ENCODE results near the gene CREB3L1.

CREB3L1 gene

GRCh38 chr11:46275964-46276641 is 1.4 kb upstream of the CREB3L1 start:
- no peak for DNase-seq

- no peak for DNase-seq
These were observed 195 bp upstream of the CREB3L1 start for GRCh38 chr11:46277313-46277621.

DNA sequence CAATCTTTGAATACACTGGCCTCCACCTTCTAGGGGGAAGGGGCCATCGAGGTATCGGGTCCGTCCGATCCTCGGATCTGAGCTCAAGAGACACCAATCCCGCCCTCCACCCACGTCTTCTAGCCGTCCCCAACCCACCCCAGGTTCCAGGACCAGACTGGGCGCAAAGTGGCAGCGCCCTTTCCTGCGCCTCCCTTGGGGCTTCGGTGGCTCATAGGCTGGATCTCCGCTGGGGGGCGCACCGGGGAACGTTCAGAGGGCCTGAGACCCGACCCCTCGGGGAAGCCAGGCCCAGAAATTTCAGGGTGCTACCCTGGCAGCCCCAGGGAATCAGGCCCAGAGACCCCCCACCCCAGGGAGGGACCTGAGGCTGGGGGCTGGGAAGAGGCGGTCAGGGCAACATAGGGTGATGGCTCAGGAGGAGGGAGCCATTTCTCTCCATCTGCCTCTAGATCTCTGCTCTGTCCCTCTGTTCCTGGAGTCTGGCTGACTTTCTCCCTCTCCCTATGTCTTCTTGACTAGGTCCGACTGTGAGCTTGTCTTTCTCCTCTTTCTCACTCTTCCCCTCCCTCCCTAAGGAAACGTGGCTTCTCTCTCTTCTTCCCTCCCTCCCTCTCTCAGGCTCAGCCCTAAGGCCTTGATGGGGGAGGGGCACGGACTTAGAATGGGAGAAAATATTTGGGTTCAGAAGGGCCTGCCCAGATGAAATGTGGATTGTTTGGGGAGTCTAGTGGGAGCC is 1.1 kb downstream of the CREB3L1 start:
- no peak for DNase-seq

DNA sequence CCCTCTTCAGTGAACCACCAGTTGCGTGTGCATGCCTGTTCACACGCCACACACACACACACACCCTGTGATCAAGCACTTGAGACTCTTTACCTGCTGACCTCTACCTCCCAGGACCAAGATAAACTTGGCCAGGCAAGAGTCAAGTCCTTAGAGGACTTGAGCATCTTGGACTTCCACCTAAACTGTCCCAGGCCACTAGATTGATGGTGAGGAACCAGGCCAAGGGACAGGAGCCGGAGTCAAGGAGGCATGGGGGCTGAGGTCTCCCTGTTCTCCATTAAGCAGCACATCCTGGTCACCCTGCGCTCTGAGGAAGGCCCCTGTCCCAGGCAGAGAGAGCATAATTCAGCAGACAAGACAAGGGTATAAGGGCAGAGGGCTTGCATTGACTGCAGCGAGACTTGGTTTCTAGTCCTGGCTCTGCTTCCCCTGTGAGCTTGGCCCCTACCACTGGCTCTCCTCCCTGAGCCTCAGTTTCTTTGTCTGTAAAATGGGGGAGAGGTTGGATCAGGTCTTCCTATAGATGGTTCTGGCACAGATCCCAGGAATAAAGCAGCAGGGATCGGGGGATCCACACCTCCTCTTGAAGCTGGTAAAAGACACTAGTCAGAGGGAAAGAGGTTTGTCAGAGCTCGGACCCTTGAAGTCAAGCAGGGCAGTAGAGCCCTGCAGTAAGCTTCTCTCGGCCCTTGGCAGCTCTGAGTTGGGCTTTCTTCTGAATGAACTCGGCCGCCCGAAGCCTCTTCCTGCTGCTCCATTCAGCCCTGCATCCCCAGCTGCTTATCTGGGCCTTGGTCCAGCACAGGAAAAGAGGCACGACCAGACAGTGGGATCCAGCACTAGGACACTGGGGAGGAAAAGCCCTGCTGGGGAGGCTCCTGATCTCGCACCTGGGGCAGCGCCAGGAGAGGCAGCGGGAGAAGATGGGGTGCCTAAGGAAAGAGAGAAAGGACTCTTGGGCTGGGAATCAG is 2.0 kb downstream of the CREB3L1 start:
- no peak for DNase-seq

DNA sequence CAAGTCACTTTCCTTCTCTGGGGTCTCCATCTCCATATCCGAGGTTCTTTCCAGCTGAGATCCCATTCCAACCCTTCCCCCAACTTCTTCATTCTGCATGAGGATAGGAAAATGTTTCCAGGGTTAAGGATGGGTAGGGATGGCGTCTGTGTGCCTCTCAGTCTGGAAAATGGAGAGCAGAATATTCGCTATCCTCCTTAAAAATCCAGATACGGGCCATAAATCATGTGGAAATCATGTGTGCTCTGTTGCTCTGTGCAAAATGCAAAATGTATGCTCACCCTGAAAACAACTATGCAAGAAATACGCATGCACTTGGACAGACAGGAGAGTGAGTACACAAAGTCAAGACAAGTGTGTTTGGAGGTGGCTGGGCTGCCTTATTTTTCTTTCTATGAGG is 3.2 kb downstream of the CREB3L1 start:
- no peak for DNase-seq

- DNase-seq = no peak
These were observed 3.9 kb downstream of the CREB3L1 start for GRCh38 chr11:46281371-46281831.

DNA sequence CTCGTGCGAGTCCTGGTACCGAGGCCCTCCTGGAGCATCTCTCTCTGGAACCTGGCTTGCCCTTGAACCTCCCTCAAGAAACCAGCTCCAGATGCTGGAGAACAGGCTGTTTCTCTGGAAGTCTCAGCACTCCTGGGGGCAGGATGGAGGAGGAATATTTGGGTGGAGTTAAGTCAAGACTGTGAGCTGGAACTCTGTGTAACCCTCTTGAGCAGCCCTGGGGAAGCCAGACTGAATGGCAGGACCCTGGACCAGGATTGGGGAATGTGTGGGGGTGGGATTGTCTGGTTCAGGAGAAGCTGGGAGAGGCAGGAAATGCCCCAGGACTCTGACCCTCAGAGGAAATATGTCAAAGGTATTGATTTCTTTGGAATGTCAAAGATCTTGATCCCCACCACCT is 7.7 kb downstream of the CREB3L1 start:
- no peak for DNase-seq

- no peak for DNase-seq
These were observed 8.2 kb downstream of the CREB3L1 start for GRCh38 chr11:46285594-46286033.

GRCh38 chr11:46286789-46287188 is 9.3 kb downstream of the CREB3L1 start:
- no peak for DNase-seq

DNA sequence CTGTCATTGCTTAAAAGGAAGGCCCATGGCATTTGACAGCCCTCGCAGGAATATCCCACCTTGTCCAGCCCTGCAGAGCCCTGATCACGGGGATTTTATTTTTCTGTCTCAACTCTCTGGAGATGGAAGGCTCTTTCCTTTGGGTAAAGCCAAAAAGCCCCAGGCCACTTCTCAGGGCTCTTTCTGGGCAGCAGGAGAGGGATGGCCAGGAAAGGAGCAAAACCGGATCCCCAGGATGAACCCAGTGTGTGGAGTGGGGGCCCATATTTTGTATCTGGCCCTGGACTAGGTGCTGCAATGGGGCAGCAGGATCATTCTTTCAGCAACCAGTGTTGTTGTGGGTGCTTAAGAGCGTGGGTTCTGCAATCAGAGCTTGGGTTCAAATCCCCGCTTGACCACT is 11.0 kb downstream of the CREB3L1 start:
- DNase-seq = no peak

- DNase-seq = no peak
These were observed 12.5 kb downstream of the CREB3L1 start for GRCh38 chr11:46290011-46290410.

DNA sequence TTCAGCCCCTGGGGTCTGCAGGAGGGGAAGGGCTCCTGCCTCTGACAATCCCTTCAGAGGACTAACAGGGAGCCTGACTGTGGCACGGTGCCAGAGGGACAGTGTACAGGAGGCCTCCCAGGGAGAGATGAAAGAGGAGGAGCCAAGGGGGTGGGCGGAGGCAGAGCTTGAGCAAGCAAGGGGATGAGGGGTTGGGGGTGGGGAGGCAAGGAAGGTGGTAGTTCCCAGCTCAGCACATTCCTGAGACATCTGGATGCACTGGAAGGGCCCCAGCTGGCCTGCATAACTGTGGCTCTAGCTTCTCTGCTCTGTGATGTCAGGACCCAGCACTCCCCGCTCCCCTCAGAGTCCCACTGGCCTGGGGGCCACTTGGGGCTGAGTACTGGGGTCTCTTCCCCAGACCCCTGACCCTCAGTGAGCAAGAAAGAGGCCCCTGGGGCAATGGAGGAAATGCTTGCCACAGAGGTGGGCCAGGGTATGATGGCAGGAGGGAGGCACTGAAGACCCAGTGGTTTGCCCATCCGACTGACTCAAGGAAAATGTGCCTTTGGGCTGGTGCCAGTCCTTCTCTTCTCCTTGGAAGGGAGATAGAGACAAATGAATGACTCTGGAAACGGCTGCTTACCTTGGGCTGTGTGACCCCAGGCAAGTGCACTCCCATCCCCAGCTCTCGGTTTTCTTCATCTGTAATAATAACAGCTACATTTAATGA is 13.3 kb downstream of the CREB3L1 start:
- no peak for DNase-seq

- DNase-seq = no peak
These were observed 14.1 kb downstream of the CREB3L1 start for GRCh38 chr11:46291441-46292150.

GRCh38 chr11:46293066-46293465 is 15.6 kb downstream of the CREB3L1 start:
- DNase-seq = no peak

DNA sequence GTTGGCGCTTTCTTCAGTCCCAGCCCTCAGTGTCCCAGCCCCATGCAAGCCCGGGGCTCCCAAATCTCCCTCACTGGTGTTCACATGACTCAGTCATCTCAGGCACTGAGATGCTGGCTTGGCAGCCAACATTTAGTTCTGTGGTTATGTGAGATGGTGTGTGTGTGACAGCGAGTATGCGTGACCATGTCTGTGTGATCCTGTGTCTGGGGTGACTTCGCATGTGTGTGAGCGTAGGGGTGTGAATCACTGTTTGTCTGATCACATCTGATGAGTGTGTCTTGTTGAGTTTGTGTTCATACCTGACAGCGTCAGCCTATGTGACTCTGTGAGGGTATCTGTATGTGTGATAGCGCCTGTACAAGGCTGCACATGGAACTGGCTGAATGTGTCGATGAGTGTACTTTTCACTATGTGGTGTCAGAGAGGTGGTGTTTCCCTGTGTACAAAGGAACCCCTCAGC is 16.2 kb downstream of the CREB3L1 start:
- no peak for DNase-seq

- no peak for DNase-seq
These were observed 17.2 kb downstream of the CREB3L1 start for GRCh38 chr11:46294365-46295309.

DNA sequence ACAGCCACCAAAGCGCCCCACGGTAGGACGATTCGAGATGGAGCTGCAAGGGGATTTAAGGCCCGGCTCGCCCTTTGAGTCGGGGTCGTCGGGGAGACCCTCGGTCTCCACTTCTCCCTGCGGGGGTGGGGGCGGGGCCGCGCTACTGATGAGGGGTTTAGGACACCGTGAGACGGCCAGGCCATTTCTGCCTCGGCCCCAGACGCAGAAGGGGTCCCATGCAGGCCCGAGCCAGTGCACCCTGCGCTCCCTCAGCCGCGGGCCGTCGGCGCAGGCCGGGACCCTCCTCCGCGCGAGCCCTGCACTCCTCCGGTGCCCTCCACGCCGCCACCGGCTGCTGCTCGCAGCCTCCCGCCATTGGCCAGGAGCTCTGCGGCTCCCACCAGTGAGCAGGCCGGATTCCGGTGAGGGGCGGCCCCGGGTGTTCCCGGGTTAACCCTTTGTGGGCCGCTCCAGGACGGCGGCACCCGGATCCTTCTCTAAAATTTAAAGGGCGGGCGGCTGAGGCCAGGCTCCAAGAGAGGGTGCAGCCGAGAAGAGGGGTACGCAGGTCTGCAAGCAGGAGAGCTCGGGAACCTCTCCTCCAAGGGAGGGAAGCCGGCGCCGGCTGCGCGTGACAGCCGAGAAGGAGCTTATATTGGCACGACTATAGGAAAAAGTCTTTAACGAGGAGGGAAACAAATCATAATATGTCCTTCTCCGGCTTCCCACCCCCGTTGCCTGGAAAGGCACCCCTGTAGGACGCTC is 18.0 kb downstream of the CREB3L1 start:
- peak; percentile 66 for DNase-seq

DNA sequence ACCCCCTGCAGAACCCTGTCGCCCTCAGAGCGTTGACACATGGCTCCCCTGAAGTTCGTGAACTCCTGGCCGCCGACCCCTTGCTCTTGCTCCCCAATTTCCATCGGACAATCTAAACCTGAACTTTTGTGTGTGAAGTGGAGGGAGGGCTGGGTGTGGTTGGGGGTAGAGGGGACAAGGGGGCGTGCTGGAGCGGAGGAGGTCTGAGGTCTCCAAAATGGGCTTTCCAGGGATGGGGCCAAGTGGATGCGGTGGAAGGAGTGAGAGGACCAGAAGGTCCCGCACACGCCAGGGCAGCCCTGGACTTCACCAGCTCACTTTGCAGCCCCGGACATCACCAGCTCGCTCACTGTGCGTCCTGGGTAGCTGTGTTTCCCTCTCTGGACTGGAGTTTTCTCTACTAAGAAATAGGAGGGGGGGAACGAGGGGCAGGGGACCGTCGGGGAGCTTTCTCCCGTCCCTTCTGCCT is 18.6 kb downstream of the CREB3L1 start:
- DNase-seq = no peak

DNA sequence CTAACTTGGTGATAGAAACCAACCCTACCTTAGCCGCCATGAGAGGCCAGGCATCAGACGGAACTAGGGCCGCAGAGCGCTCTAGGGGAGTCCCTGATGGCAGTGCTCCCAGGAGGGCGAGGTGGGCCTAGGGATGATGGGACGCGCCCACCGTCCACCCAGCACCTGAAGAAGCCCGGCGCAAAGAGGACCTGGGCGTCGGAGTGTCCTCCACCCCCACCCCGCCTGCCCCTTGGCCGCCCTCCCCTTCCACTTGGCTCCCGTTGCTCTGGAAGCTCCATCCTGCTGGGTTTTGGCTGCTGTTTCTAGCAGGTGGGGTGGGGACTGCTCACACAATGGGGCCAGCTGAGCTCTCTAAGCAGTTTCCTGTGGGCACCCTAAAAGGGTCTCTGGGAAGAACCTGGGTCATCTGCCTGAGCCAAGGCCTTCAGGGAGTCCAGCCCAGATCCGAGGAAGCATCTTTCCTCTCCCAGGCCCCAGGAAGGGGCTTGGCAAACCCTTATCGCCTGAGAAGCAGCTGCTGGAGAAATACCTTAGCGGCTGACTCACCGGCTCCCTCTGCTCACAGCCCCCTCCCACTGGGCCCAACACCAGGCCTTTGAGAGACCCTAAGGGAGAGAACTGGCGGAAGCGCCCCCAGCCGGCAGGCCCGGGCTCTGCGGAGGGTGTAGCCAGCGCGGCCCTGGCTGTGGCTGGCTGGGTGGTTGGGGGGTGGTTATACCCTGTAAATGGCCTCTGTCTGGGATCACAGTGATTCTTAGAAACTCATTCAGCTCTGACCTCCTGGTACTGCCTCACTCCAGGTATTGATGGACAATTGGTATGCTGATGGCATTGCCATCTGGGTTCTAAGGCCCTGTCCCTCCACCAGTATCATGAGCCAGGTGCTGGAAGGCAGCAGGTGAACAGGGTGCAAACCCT is 19.3 kb downstream of the CREB3L1 start:
- DNase-seq = no peak

Data from activated CD4-positive, alpha-beta T cell treated with anti-CD3 and anti-CD28 coated beads for 1 hour (primary cell).